Testis (tissue), 3 donors: ENCODE results near the gene SMYD5. TPM values are rescaled to one million over a fixed set of nuclear protein-coding genes. Genes with fewer than 3 reads are reported as not detected.

ENCODE experiments used
- DNase-seq: peaks from one replicate; pipeline ENCODE4 v3.0.0-alpha.2; 2019
- H3K27ac ChIP-seq, 2 donors: fragments of 200-600 bp; sonication (generic); one replicate each; pipeline ENCODE4 v1.5.1; 2019
- H3K27me3 ChIP-seq: fragments of 200-600 bp; sonication (generic); one replicate; pipeline ENCODE4 v1.5.1; 2019
- H3K36me3 ChIP-seq: fragments of 200-600 bp; sonication (generic); one replicate; pipeline ENCODE4 v1.5.1; 2017; ENCODE audit warnings: low read depth; ENCODE audit errors: missing control alignments
- H3K4me1 ChIP-seq: fragments of 200-600 bp; sonication (generic); one replicate; pipeline ENCODE4 v1.5.1; 2019
- H3K4me3 ChIP-seq, 2 donors: fragments of 200-600 bp; sonication (generic); one replicate each; pipeline ENCODE4 v1.5.1; 2017 to 2019
- H3K9me3 ChIP-seq: fragments of 200-600 bp; sonication (generic); one replicate; pipeline ENCODE4 v1.5.1; 2017
- CTCF ChIP-seq, 3 experiments: fragments of 450-650 bp in 2 of 3; fragments of 200-600 bp in 1 of 3; sonication (generic) in 1 of 3; IDR thresholded peaks; one replicate each; pipeline ENCODE4 v1.5.1; 2016 to 2019; ENCODE audit warnings: antibody characterized with exemption in 3 of 3, mild to moderate bottlenecking in 2 of 3, moderate library complexity in 1 of 3
- POLR2A ChIP-seq: fragments of 450-650 bp; IDR thresholded peaks from one replicate; pipeline ENCODE4 v1.6.1; 2017; ENCODE audit warnings: antibody characterized with exemption, mild to moderate bottlenecking, moderate library complexity
- WGBS, 2 donors: methylation state at CpG; one replicate each; pipeline ENCODE4 v1.1.5; 2018; 5-methylcytosine and 5-hydroxymethylcytosine counted together
- intact Hi-C: fragments of 100-400 bp; cut with DNase I; formaldehyde crosslinking; loops from one replicate; pipeline ENCODE4 v1.15.1; 2023; ENCODE audit warnings: low total_unique reads
- polyA plus RNA-seq: library from polyadenylated mRNA; stranded (reverse); fragments of 350-450 nt; fragmentation: Illumina TruSeq; extraction: RNeasy Lipid Tissue Mini Kit (QIAGEN cat#74804); gene quantifications from one replicate; pipeline ENCODE4 v1.2.3, GENCODE V29; 2014; ENCODE audit warnings: low read depth, low replicate concordance; ENCODE audit not compliant: insufficient read depth
- total RNA-seq, 2 donors: library from RNA; depleted of rRNA; stranded (reverse); fragments of >200 nt; gene quantifications; one replicate each; pipeline ENCODE4 v1.2.3, GENCODE V29; 2016

The SMYD5 gene
- total and polyA plus RNA-seq, 3 donors from 2014 or later: 36.4 to 58.2 (median 53.0) TPM

GRCh38 chr2:73252238-73253027 lies 38.4 kb downstream of the SMYD5 start:
- intact Hi-C loops: no loop called here
- WGBS, 2 donors: 85 to 89% methylated on average over 17 of the region's 17 CpGs
- DNase-seq: no peak
- H3K27ac ChIP-seq: no peak overlapping the region
- H3K27me3 ChIP-seq: no peaks in the 10 kb centered on the region
- no peak overlapping the region for H3K4me3 ChIP-seq
- H3K9me3 ChIP-seq: no peaks in the 10 kb centered on the region
- peaks cover 9% of the 10 kb centered on the region for H3K4me1 ChIP-seq
- no peaks in the 10 kb centered on the region for H3K36me3 ChIP-seq
- TF ChIP-seq POLR2A (no peak), CTCF (IDR thresholded peaks at IDR 0.05) (no peak)

- 56 to 67% methylated on average over 2 of the region's 2 CpGs for WGBS, 2 donors
- TF ChIP-seq POLR2A (no peak), CTCF (IDR thresholded peaks at IDR 0.05) (no peak)
- peaks cover 9% of the 10 kb centered on the region for H3K4me1 ChIP-seq
- no peaks in the 10 kb centered on the region for H3K9me3 ChIP-seq
- intact Hi-C loops: no loop called here
- H3K27ac ChIP-seq: no peak overlapping the region
- no peaks in the 10 kb centered on the region for H3K36me3 ChIP-seq
- no peak overlapping the region for H3K4me3 ChIP-seq
- no peak for DNase-seq
- H3K27me3 ChIP-seq: no peaks in the 10 kb centered on the region
Observed at GRCh38 chr2:73253400-73253799, 39.4 kb downstream of the SMYD5 start.

GRCh38 chr2:73253901-73254300 lies 39.9 kb downstream of the SMYD5 start:
- intact Hi-C loops: no loop called here
- Histone ChIP-seq H3K4me1 (peaks cover 9% of the 10 kb centered on the region), H3K27ac (no peak overlapping the region), H3K36me3 (no peaks in the 10 kb centered on the region), H3K27me3 (no peaks in the 10 kb centered on the region), H3K4me3 (no peak overlapping the region), H3K9me3 (no peaks in the 10 kb centered on the region)
- DNase-seq: no peak
- 65 to 88% methylated on average over 3 of the region's 3 CpGs for WGBS, 2 donors
- no peak for TF ChIP-seq POLR2A
- no peak for TF ChIP-seq CTCF (IDR thresholded peaks at IDR 0.05)

GRCh38 chr2:73254343-73255006 lies 40.4 kb downstream of the SMYD5 start:
- WGBS, 2 donors: 75 to 84% methylated on average over 7 of the region's 7 CpGs
- intact Hi-C loops: no loop called here
- TF ChIP-seq CTCF (IDR thresholded peaks at IDR 0.05): no peak
- TF ChIP-seq POLR2A: no peak

More at GRCh38 chr2:73254343-73255006, 40.4 kb downstream of the SMYD5 start:
- DNase-seq: no peak
- Histone ChIP-seq H3K4me1 (peaks cover 9% of the 10 kb centered on the region), H3K27me3 (no peaks in the 10 kb centered on the region), H3K4me3 (no peak overlapping the region), H3K27ac (no peak overlapping the region), H3K9me3 (no peaks in the 10 kb centered on the region), H3K36me3 (no peaks in the 10 kb centered on the region)
